PC-9 (cell line): ENCODE measurements around the gene DSPP. TPM values are rescaled to one million over a fixed set of nuclear protein-coding genes. Genes with fewer than 3 reads are reported as not detected.

Experiments used
- Bru-seq: library from RNA; stranded (reverse); fragments of 400-500 nt; gene quantifications from one replicate; lab custom pipeline; 2021; lab: Mats Ljungman, UMichigan
- BruChase-seq, 2 experiments: library from RNA; stranded (reverse); fragments of 400-500 nt; gene quantifications; one replicate each; lab custom pipeline; 2021; lab: Mats Ljungman, UMichigan
- BruUV-seq: library from RNA; stranded (reverse); fragments of 400-500 nt; replicated peaks from 2 replicates; lab custom pipeline; 2021; lab: Mats Ljungman, UMichigan
- CTCF ChIA-PET: fragments of 300-600 bp; sonication (Branson Sonifier 250); formaldehyde crosslinking; loops from one replicate; lab custom pipeline; 2022; ENCODE audit warnings: antibody characterized with exemption; lab: Charles Lee
- POLR2A ChIA-PET: fragments of 300-600 bp; sonication (Branson Sonifier 250); formaldehyde crosslinking; loops from one replicate; lab custom pipeline; 2022; ENCODE audit warnings: antibody characterized with exemption; ENCODE audit not compliant: unreplicated experiment; lab: Charles Lee
- DNase-seq, 2 experiments: peaks; one replicate each; pipeline versions ENCODE4 v3.0.0 to v3.0.0-alpha.2; 2015 to 2022; ENCODE audit warnings: mixed read lengths in 1 of 2
- H2AFZ ChIP-seq: fragments of 200-600 bp; sonication (generic); 2 replicates; pipeline ENCODE4 v1.8.1; 2017; ENCODE audit warnings: antibody characterized with exemption
- H3F3A ChIP-seq: fragments of 200-600 bp; sonication (generic); 2 replicates; pipeline ENCODE4 v1.8.1; 2017; ENCODE audit warnings: antibody characterized with exemption, mild to moderate bottlenecking, low read depth; ENCODE audit not compliant: insufficient read depth
- H3K27ac ChIP-seq: fragments of 200-600 bp; sonication (generic); 2 replicates; pipeline ENCODE4 v1.6.1; 2016; ENCODE audit warnings: mixed run types
- H3K27me3 ChIP-seq: fragments of 200-600 bp; sonication (generic); 2 replicates; pipeline ENCODE4 v1.6.1; 2016; ENCODE audit warnings: low read depth, mixed run types; ENCODE audit not compliant: insufficient read depth
- H3K36me3 ChIP-seq: fragments of 200-600 bp; sonication (generic); 2 replicates; pipeline ENCODE4 v1.6.1; 2016; ENCODE audit warnings: low read depth, mixed run types
- H3K4me1 ChIP-seq: fragments of 200-600 bp; sonication (generic); replicated peaks from 2 replicates; pipeline ENCODE4 v1.6.1; 2016; ENCODE audit warnings: mixed run types; ENCODE audit not compliant: insufficient read depth
- H3K4me2 ChIP-seq: fragments of 200-600 bp; sonication (generic); 2 replicates; pipeline ENCODE4 v1.6.1; 2017; ENCODE audit warnings: mixed run types
- H3K4me3 ChIP-seq: fragments of 200-600 bp; sonication (generic); 2 replicates; pipeline ENCODE4 v1.6.1; 2016; ENCODE audit warnings: mixed run types
- H3K79me2 ChIP-seq: fragments of 200-600 bp; sonication (generic); 2 replicates; pipeline ENCODE4 v1.6.1; 2017; ENCODE audit warnings: low read depth, mixed run types
- H3K9me2 ChIP-seq: fragments of 200-600 bp; sonication (generic); 2 replicates; pipeline ENCODE4 v1.8.1; 2017; ENCODE audit warnings: mild to moderate bottlenecking; ENCODE audit not compliant: insufficient read depth
- H3K9me3 ChIP-seq: fragments of 200-600 bp; sonication (generic); 2 replicates; pipeline ENCODE4 v1.8.1; 2016; ENCODE audit warnings: low read depth; ENCODE audit not compliant: insufficient read depth
- H4K20me1 ChIP-seq: fragments of 200-600 bp; sonication (generic); 2 replicates; pipeline ENCODE4 v1.8.1; 2017; ENCODE audit not compliant: insufficient read depth
- CTCF ChIP-seq: fragments of 200-600 bp; sonication (generic); conservative IDR thresholded peaks from 2 replicates; pipeline ENCODE4 v1.6.1; 2017; ENCODE audit warnings: mixed run types, antibody characterized with exemption, mild to moderate bottlenecking, moderate library complexity
- EZH2 ChIP-seq: fragments of 200-600 bp; sonication (generic); IDR thresholded peaks from 2 replicates; pipeline ENCODE4 v1.8.0; 2017; ENCODE audit warnings: antibody characterized with exemption, low read depth
- intact Hi-C: fragments of 100-400 bp; cut with micrococcal nuclease; formaldehyde crosslinking; loops from one replicate; pipeline ENCODE4 v1.10.0; 2022; ENCODE audit not compliant: unreplicated experiment
- long read RNA-seq: library from polyadenylated mRNA; stranded (forward); transcript quantifications from one replicate; pipeline ENCODE4 v2.0.0, GENCODE V29; 2022
- total RNA-seq: library from RNA; stranded (reverse); gene quantifications from 2 replicates; pipeline ENCODE4 v1.2.3, GENCODE V29; 2021

DSPP gene
- total RNA-seq (not detected in 2 replicates), Bru-seq, nascent RNA (not detected), BruChase-seq, experiment 1, labeled RNA remaining after a 2-hour chase (not detected), BruChase-seq, experiment 2, labeled RNA remaining after a 6-hour chase (not detected)
- long read RNA-seq: 0 reads

- H4K20me1 ChIP-seq: no peaks in the 10 kb centered on the region
- no peak within 1 kb of the TSS for H3K4me3 ChIP-seq
- no peaks in the 10 kb centered on the region for H3K27me3 ChIP-seq
- no peak within 1 kb of the TSS for H3K27ac ChIP-seq
- no peaks in the 10 kb centered on the region for H3K9me3 ChIP-seq
- TF ChIP-seq EZH2 (no peak), CTCF (no peak)
- intact Hi-C loops: no loop called here
- no peaks in the 10 kb centered on the region for H3K79me2 ChIP-seq
- H3K36me3 ChIP-seq: no peaks in the 10 kb centered on the region
- ChIA-PET POLR2A (no interaction called here), CTCF (no interaction called here)
- H2AFZ ChIP-seq: no peak within 1 kb of the TSS
- no peaks in the 10 kb centered on the region for H3K4me1 ChIP-seq
- BruUV-seq: no TSS peak
- H3K9me2 ChIP-seq: no peaks in the 10 kb centered on the region
- no peak within 1 kb of the TSS for H3K4me2 ChIP-seq
- no peak for DNase-seq
- no peaks in the 10 kb centered on the region for H3F3A ChIP-seq
Measured at GRCh38 chr4:87608229-87608628, at the start of gene DSPP. TSS of gene DSPP (plus strand) at chr4:87608529. CDS start at chr4:87610909, 2,380 bp downstream.

- Histone ChIP-seq H3K9me3 (no peaks in the 10 kb centered on the region), H3K4me1 (peaks cover 4% of the 10 kb centered on the region; the same call in 1 of the 2 replicates), H3K27me3 (no peaks in the 10 kb centered on the region), H4K20me1 (no peaks in the 10 kb centered on the region), H3K9me2 (no peaks in the 10 kb centered on the region), H3K36me3 (no peaks in the 10 kb centered on the region), H3K4me3 (no peak overlapping the region), H3F3A (no peaks in the 10 kb centered on the region), H3K4me2 (no peak overlapping the region), H2AFZ (no peak overlapping the region), H3K27ac (no peak overlapping the region), H3K79me2 (no peaks in the 10 kb centered on the region)
- no peak for TF ChIP-seq CTCF
- TF ChIP-seq EZH2: no peak
- intact Hi-C loops: no loop called here
- DNase-seq: peak in 1 of 2 experiments; percentile 2
- ChIA-PET CTCF (no interaction called here), POLR2A (interaction anchor here (0.5 kb wide), 1 partner anchor 486 kb away, joined by 6 read pairs; no protein-coding TSS in a partner anchor)
- no TSS peak for BruUV-seq
Measured at GRCh38 chr4:87559090-87559837, 49.1 kb upstream of the DSPP start.

- Histone ChIP-seq H3K4me1 (0 out of 2 replicates have a peak, but pooled peaks cover 2% of the 10 kb centered on the region), H2AFZ (no peak overlapping the region), H3K79me2 (no peaks in the 10 kb centered on the region), H3K36me3 (no peaks in the 10 kb centered on the region), H4K20me1 (no peaks in the 10 kb centered on the region), H3K27ac (no peak overlapping the region), H3K4me3 (no peak overlapping the region), H3F3A (no peaks in the 10 kb centered on the region), H3K9me2 (no peaks in the 10 kb centered on the region), H3K27me3 (no peaks in the 10 kb centered on the region), H3K4me2 (no peak overlapping the region), H3K9me3 (no peaks in the 10 kb centered on the region)
- POLR2A ChIA-PET: no interaction called here
- intact Hi-C loops: no loop called here
- BruUV-seq: no TSS peak
- CTCF ChIA-PET: interaction anchor here (0.6 kb wide), 1 partner anchor 292 kb away, joined by 4 read pairs; no protein-coding TSS in a partner anchor
- TF ChIP-seq CTCF (no peak), EZH2 (no peak)
- DNase-seq: no peak
Measured at GRCh38 chr4:87560802-87561201, 47.5 kb upstream of the DSPP start.
